Activated B cell treated with CpG ODN at 0.5 μM for 24 hours (primary cell): Measurements from ENCODE around the gene NLRC4. TPM values are rescaled to one million over a fixed set of nuclear protein-coding genes. Genes with fewer than 3 reads are reported as not detected.

Source experiments
- ATAC-seq: fragments of 200-7000 bp; cut with Tn5 transposase; one replicate; pipeline ENCODE4 v1.10.0; 2021; ENCODE audit warnings: low read depth, mild to moderate bottlenecking, moderate library complexity
- CTCF ChIA-PET: fragments of 350-600 bp; sonication (Branson Sonifier 250); formaldehyde crosslinking; loops from one replicate; lab custom pipeline; 2021; ENCODE audit warnings: antibody characterized with exemption; lab: Charles Lee
- POLR2A ChIA-PET: fragments of 350-600 bp; sonication (Branson Sonifier 250); formaldehyde crosslinking; loops from one replicate; lab custom pipeline; 2021; ENCODE audit warnings: antibody characterized with exemption; lab: Charles Lee
- DNase-seq: peaks from one replicate; pipeline ENCODE4 v3.0.0; 2022
- H3K27ac Mint-ChIP-seq: one replicate; pipeline ENCODE4 v1.8.0; 2020; ENCODE audit warnings: mixed read lengths
- H3K27me3 Mint-ChIP-seq: one replicate; pipeline ENCODE4 v1.8.0; 2021; ENCODE audit warnings: mixed read lengths
- H3K36me3 Mint-ChIP-seq: one replicate; pipeline ENCODE4 v1.8.0; 2021; ENCODE audit warnings: low read depth, mixed read lengths
- H3K4me1 Mint-ChIP-seq: one replicate; pipeline ENCODE4 v1.8.0; 2021; ENCODE audit warnings: mixed read lengths
- H3K4me3 Mint-ChIP-seq: one replicate; pipeline ENCODE4 v1.8.0; 2020; ENCODE audit warnings: mild to moderate bottlenecking, mixed read lengths
- H3K9me3 Mint-ChIP-seq: one replicate; pipeline ENCODE4 v1.8.0; 2020; ENCODE audit warnings: mixed read lengths
- CTCF ChIP-seq: fragments of 200-600 bp; IDR thresholded peaks from one replicate; pipeline ENCODE4 v1.8.0; 2022; ENCODE audit warnings: antibody characterized with exemption, mild to moderate bottlenecking
- intact Hi-C: fragments of 100-400 bp; cut with micrococcal nuclease; formaldehyde crosslinking; loops from one replicate; pipeline ENCODE4 v1.15.1; 2024
- total RNA-seq: library from RNA; stranded (reverse); gene quantifications from 2 replicates; pipeline ENCODE4 v1.2.3, GENCODE V29; 2022

The NLRC4 gene
- total RNA-seq, 1 donor from 2014 or later, result 0.98 TPM

GRCh38 chr2:32231959-32232358 lies 32.7 kb downstream of the NLRC4 start:
- POLR2A ChIA-PET, result interaction anchor here (0.7 kb wide), 2 partner anchors 33 to 1608 kb away, joined by 3 to 4 read pairs; partner anchors contain the start of gene NLRC4
- H3K27me3 Mint-ChIP-seq, result no peaks in the 10 kb centered on the region
- no peak overlapping the region for H3K27ac Mint-ChIP-seq
- H3K9me3 Mint-ChIP-seq, result no peaks in the 10 kb centered on the region
- ATAC-seq (no peak), DNase-seq (no peak)
- intact Hi-C loops, result no loop called here
- H3K4me1 Mint-ChIP-seq, result no peaks in the 10 kb centered on the region
- CTCF ChIA-PET, result no interaction called here
- no peak for TF ChIP-seq CTCF
- peaks cover 14% of the 10 kb centered on the region for H3K36me3 Mint-ChIP-seq
- H3K4me3 Mint-ChIP-seq, result no peak overlapping the region

GRCh38 chr2:32229635-32230034 lies 35.1 kb downstream of the NLRC4 start:
- no peaks in the 10 kb centered on the region for H3K9me3 Mint-ChIP-seq
- ChIA-PET POLR2A (no interaction called here), CTCF (no interaction called here)
- no peak for TF ChIP-seq CTCF
- H3K27ac Mint-ChIP-seq, result no peak overlapping the region
- no peak for ATAC-seq
- intact Hi-C loops, result no loop called here
- H3K4me1 Mint-ChIP-seq, result no peaks in the 10 kb centered on the region
- H3K4me3 Mint-ChIP-seq, result no peak overlapping the region
- DNase-seq, result no peak
- H3K36me3 Mint-ChIP-seq, result peaks cover 13% of the 10 kb centered on the region
- H3K27me3 Mint-ChIP-seq, result no peaks in the 10 kb centered on the region

- Mint-ChIP-seq H3K9me3 (no peaks in the 10 kb centered on the region), H3K4me3 (no peak overlapping the region), H3K4me1 (no peaks in the 10 kb centered on the region), H3K36me3 (peaks cover 14% of the 10 kb centered on the region), H3K27me3 (no peaks in the 10 kb centered on the region), H3K27ac (no peak overlapping the region)
- TF ChIP-seq CTCF, result no peak
- intact Hi-C loops, result no loop called here
- CTCF ChIA-PET, result no interaction called here
- POLR2A ChIA-PET, result no interaction called here
- no peak for ATAC-seq
- no peak for DNase-seq
Observed at GRCh38 chr2:32228181-32228580, 36.5 kb downstream of the NLRC4 start.

- no peaks in the 10 kb centered on the region for H3K27me3 Mint-ChIP-seq
Observed at GRCh38 chr2:32227492-32227891, 37.2 kb downstream of the NLRC4 start.

GRCh38 chr2:32222966-32223365 lies 41.7 kb downstream of the NLRC4 start:
- Mint-ChIP-seq H3K36me3 (peaks cover 59% of the 10 kb centered on the region), H3K27me3 (no peaks in the 10 kb centered on the region), H3K4me3 (no peak overlapping the region), H3K4me1 (no peaks in the 10 kb centered on the region), H3K9me3 (no peaks in the 10 kb centered on the region), H3K27ac (no peak overlapping the region)
- DNase-seq (no peak), ATAC-seq (no peak)
- CTCF ChIA-PET, result no interaction called here
- TF ChIP-seq CTCF, result no peak
- intact Hi-C loops, result no loop called here
- POLR2A ChIA-PET, result no interaction called here

More at GRCh38 chr2:32227492-32227891, 37.2 kb downstream of the NLRC4 start:
- POLR2A ChIA-PET, result no interaction called here
- H3K27ac Mint-ChIP-seq, result no peak overlapping the region
- CTCF ChIA-PET, result no interaction called here
- intact Hi-C loops, result no loop called here
- TF ChIP-seq CTCF, result no peak
- ATAC-seq (no peak), DNase-seq (no peak)
- H3K36me3 Mint-ChIP-seq, result peaks cover 21% of the 10 kb centered on the region
- H3K4me3 Mint-ChIP-seq, result no peak overlapping the region
- no peaks in the 10 kb centered on the region for H3K4me1 Mint-ChIP-seq
- H3K9me3 Mint-ChIP-seq, result no peaks in the 10 kb centered on the region
